Glutamatergic neuron (in vitro differentiated cells): ENCODE measurements around the gene MYO15B. TPM values are rescaled to one million over a fixed set of nuclear protein-coding genes. Genes with fewer than 3 reads are reported as not detected.

Source experiments
- DNase-seq: peaks from one replicate; pipeline ENCODE4 v3.0.0; 2022
- H3K27ac Mint-ChIP-seq: one replicate; pipeline ENCODE4 v1.8.0; 2020; ENCODE audit warnings: mild to moderate bottlenecking, mixed read lengths, inconsistent platforms; ENCODE audit not compliant: unreplicated experiment
- H3K27me3 Mint-ChIP-seq: one replicate; pipeline ENCODE4 v1.8.0; 2020; ENCODE audit warnings: mild to moderate bottlenecking, moderate library complexity, mixed read lengths, inconsistent platforms; ENCODE audit not compliant: unreplicated experiment
- H3K36me3 Mint-ChIP-seq: one replicate; pipeline ENCODE4 v1.8.0; 2020; ENCODE audit warnings: mild to moderate bottlenecking, mixed read lengths, inconsistent platforms; ENCODE audit not compliant: unreplicated experiment
- H3K4me1 Mint-ChIP-seq: one replicate; pipeline ENCODE4 v1.8.0; 2020; ENCODE audit warnings: mild to moderate bottlenecking, low read depth, mixed read lengths, inconsistent platforms; ENCODE audit not compliant: unreplicated experiment
- H3K4me3 Mint-ChIP-seq: one replicate; pipeline ENCODE4 v1.8.0; 2020; ENCODE audit warnings: mild to moderate bottlenecking, mixed read lengths, inconsistent platforms; ENCODE audit not compliant: unreplicated experiment
- H3K9me3 Mint-ChIP-seq: one replicate; pipeline ENCODE4 v1.8.0; 2020; ENCODE audit warnings: mild to moderate bottlenecking, moderate library complexity, mixed read lengths, inconsistent platforms; ENCODE audit not compliant: unreplicated experiment
- total RNA-seq: library from RNA; stranded (reverse); fragmentation: NEBNext Ultra II Directional; extraction: Animal tissue kit (Norgen Biotek cat#: 25700); gene quantifications from one replicate; pipeline ENCODE4 v1.2.1, GENCODE V29; 2021; ENCODE audit not compliant: unreplicated experiment
- TF ChIP-seq, protein P1 (sequence below): fragments of 200-600 bp; sonication (generic); IDR thresholded peaks from one replicate; pipeline ENCODE4 v1.5.0; 2021; ENCODE audit not compliant: partially characterized antibody, unreplicated experiment

The MYO15B gene
- total RNA-seq, 1 donor from 2014 or later = 82.6 TPM

DNA sequence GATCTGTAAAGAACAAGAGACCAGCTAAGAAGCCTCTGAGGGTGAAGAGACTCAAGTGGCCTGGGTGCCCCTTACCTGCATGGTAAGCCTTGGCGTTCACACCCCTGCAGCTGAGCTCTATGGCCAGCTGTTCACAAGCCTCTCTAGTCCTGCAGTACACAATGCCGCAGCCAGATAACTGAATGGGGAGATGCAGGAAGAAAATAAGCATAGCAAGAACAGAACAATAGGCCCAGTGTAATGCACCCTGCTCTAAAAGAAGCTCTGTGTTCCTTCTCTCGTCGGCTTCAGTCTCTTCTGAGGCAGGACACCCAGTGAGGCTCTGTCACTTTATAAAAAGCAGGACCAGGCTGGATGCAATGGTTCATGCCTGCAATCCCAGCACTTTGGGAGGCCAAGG is 73.9 kb downstream of the MYO15B start:
- peaks cover 6% of the 10 kb centered on the region for H3K4me1 Mint-ChIP-seq
- no peak overlapping the region for H3K4me3 Mint-ChIP-seq
- TF ChIP-seq, protein P1, sequence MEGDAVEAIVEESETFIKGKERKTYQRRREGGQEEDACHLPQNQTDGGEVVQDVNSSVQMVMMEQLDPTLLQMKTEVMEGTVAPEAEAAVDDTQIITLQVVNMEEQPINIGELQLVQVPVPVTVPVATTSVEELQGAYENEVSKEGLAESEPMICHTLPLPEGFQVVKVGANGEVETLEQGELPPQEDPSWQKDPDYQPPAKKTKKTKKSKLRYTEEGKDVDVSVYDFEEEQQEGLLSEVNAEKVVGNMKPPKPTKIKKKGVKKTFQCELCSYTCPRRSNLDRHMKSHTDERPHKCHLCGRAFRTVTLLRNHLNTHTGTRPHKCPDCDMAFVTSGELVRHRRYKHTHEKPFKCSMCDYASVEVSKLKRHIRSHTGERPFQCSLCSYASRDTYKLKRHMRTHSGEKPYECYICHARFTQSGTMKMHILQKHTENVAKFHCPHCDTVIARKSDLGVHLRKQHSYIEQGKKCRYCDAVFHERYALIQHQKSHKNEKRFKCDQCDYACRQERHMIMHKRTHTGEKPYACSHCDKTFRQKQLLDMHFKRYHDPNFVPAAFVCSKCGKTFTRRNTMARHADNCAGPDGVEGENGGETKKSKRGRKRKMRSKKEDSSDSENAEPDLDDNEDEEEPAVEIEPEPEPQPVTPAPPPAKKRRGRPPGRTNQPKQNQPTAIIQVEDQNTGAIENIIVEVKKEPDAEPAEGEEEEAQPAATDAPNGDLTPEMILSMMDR = no peak
- no peak for DNase-seq
- H3K27me3 Mint-ChIP-seq = no peaks in the 10 kb centered on the region
- H3K36me3 Mint-ChIP-seq = no peaks in the 10 kb centered on the region
- H3K9me3 Mint-ChIP-seq = no peaks in the 10 kb centered on the region
- no peak overlapping the region for H3K27ac Mint-ChIP-seq

GRCh38 chr17:75662511-75662910 is 74.9 kb downstream of the MYO15B start:
- no peak overlapping the region for H3K27ac Mint-ChIP-seq
- peaks cover 6% of the 10 kb centered on the region for H3K4me1 Mint-ChIP-seq
- H3K4me3 Mint-ChIP-seq = no peak overlapping the region
- H3K27me3 Mint-ChIP-seq = no peaks in the 10 kb centered on the region
- H3K36me3 Mint-ChIP-seq = no peaks in the 10 kb centered on the region
- no peak for DNase-seq
- no peaks in the 10 kb centered on the region for H3K9me3 Mint-ChIP-seq
- TF ChIP-seq, protein P1 = no peak

- Mint-ChIP-seq H3K27ac (peak overlapping the region; percentile 17), H3K9me3 (peaks cover 2% of the 10 kb centered on the region), H3K27me3 (no peaks in the 10 kb centered on the region), H3K4me1 (peaks cover 9% of the 10 kb centered on the region), H3K4me3 (no peak overlapping the region), H3K36me3 (no peaks in the 10 kb centered on the region)
- TF ChIP-seq, protein P1 = no peak
- DNase-seq = no peak
These were observed 76.5 kb downstream of the MYO15B start for GRCh38 chr17:75664099-75664549.

DNA sequence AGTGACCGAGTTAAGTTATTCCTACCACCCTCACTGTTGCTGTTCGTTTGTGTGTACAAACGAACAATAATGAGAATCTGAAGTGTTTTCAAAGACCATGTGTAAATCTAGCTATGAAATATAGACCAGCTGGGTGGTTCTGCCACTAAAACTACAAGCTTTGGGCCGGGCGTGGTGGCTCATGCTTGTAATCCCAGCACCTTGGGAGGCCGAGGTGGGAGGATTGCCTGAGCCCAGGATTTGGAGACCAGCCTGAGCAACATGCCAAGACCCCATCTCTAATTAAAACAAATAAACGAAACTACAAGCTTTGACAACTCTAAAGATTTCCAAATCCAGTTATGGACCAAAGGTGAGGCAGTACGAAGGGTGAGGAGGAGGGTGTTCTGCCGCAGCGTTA is 78.4 kb downstream of the MYO15B start:
- DNase-seq = no peak
- Mint-ChIP-seq H3K4me1 (peaks cover 9% of the 10 kb centered on the region), H3K27me3 (peaks cover 1% of the 10 kb centered on the region), H3K27ac (peak overlapping the region; percentile 59), H3K9me3 (peaks cover 2% of the 10 kb centered on the region), H3K4me3 (peak overlapping the region; percentile 78), H3K36me3 (no peaks in the 10 kb centered on the region)
- TF ChIP-seq, protein P1 = no peak

DNA sequence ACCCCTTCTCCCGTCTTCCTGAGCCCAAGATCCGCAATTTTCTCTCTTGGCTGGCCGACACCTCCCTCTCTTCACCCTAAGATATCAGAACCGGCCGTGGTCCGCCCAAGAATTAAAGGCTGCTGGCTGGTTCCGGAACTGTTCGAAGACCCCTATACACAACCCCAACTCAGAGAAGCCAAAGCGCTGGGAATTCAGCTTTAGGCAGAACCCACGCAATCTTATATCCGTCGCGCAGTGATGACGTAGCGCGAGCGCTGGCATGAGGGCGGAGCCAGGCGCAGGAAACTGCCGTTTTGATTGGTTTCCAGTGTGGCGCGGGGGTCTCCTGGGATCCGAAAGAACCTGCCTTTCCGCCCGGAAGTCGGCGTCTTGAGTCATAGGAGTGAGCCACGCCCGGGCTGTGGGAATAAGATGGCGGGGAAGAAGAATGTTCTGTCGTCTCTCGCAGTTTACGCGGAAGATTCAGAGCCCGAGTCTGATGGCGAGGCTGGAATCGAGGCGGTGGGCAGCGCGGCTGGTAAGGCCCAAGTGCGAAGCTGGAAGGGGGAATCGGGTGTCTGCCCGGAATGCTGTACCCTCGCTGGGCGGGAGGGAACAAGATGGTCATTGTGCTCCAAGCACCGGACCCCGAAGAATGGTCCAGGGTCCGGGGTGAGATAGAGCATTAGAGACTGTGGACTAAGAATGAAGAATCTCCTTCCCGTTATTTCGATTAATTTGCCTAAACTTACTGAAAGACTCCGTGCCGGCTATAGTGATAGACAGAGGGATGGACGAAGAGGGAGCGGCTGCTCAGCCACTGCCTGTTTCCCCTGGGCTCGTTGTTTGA is 79.6 kb downstream of the MYO15B start, which contains the start of the genes RECQL5 and SAP30BP:
Gene RECQL5, minus strand, starts transcription at position 196 of the 832 bp plus-strand sequence. CDS start 597 bp downstream, outside the sequence.
Gene SAP30BP, plus strand, starts transcription at position 380 of the 832 bp plus-strand sequence. Its CDS starts 35 bp downstream, at position 415.
- H3K4me3 Mint-ChIP-seq = peak within 1 kb of the TSS; percentile 78
- TF ChIP-seq, protein P1 = no peak
- peak; percentile 99 for DNase-seq
- peaks cover 1% of the 10 kb centered on the region for H3K27me3 Mint-ChIP-seq
- peaks cover 2% of the 10 kb centered on the region for H3K9me3 Mint-ChIP-seq
- H3K4me1 Mint-ChIP-seq = peaks cover 9% of the 10 kb centered on the region
- H3K27ac Mint-ChIP-seq = no peak within 1 kb of the TSS
- H3K36me3 Mint-ChIP-seq = no peaks in the 10 kb centered on the region
